GM12878 (cell line): ENCODE measurements around the gene CIAO2B. TPM values are rescaled to one million over a fixed set of nuclear protein-coding genes. Genes with fewer than 3 reads are reported as not detected.

ENCODE experiments used
- ATAC-seq: fragments of 200-7000 bp; cut with Tn5 transposase; 3 replicates; pipeline ENCODE4 v1.9.1; 2020; ENCODE audit warnings: mild to moderate bottlenecking, moderate library complexity
- BruUV-seq: library from RNA; stranded (reverse); fragments of 400-500 nt; replicated peaks from 2 replicates; lab custom pipeline; 2021; lab: Mats Ljungman, UMichigan
- CTCF ChIA-PET: fragments of 300-600 bp; sonication (Branson Sonifier 250); formaldehyde crosslinking; extraction: SDS; loops from one replicate; lab custom pipeline; 2021; ENCODE audit warnings: inconsistent platforms; lab: Yijun Ruan, JAX
- POLR2A ChIA-PET: fragments of 350-600 bp; formaldehyde crosslinking; extraction: SDS; loops from one replicate; lab custom pipeline; 2021; ENCODE audit warnings: inconsistent platforms; lab: Charles Lee
- RAD21 ChIA-PET: fragments of 300-600 bp; sonication (Branson Sonifier 250); formaldehyde crosslinking; loops from one replicate; lab custom pipeline; 2023; ENCODE audit warnings: antibody characterized with exemption; ENCODE audit not compliant: unreplicated experiment; lab: Charles Lee
- SMC1A ChIA-PET: fragments of 300-600 bp; sonication (Branson Sonifier 250); formaldehyde crosslinking; loops from one replicate; lab custom pipeline; 2023; ENCODE audit not compliant: unreplicated experiment, uncharacterized antibody; lab: Charles Lee
- DNase-seq: peaks from one replicate; pipeline ENCODE4 v3.0.0-alpha.2; 2011; ENCODE audit warnings: low read depth, low spot score
- FAIRE-seq: peaks from 3 replicates; lab custom pipeline; 2011; peaks lifted over from hg19 to GRCh38; lab: Jason Lieb, UNC
- H2AFZ ChIP-seq: 2 replicates; pipeline ENCODE4 v1.6.0; 2011; ENCODE audit warnings: low read depth, low read length, control low read depth; ENCODE audit not compliant: control insufficient read depth
- H3K27ac ChIP-seq: 2 replicates; pipeline ENCODE4 v1.5.1; 2011; ENCODE audit warnings: control low read depth; ENCODE audit not compliant: control insufficient read depth, insufficient read depth
- H3K27me3 ChIP-seq, 2 experiments: replicated peaks in 1 of 2; 2 replicates each; pipeline versions ENCODE4 v1.6.0 to v1.6.1; 2011; ENCODE audit warnings: low read length in 1 of 2; ENCODE audit not compliant: control insufficient read depth in 2 of 2, insufficient read depth in 2 of 2
- H3K36me3 ChIP-seq, 2 experiments: 2 replicates each; pipeline ENCODE4 v1.5.1; 2011; ENCODE audit warnings: low read length in 1 of 2; ENCODE audit not compliant: control insufficient read depth in 2 of 2, insufficient read depth in 2 of 2
- H3K4me1 ChIP-seq: 2 replicates; pipeline ENCODE4 v1.6.1; 2011; ENCODE audit warnings: mild to moderate bottlenecking, low read length, moderate library complexity, mixed read lengths; ENCODE audit not compliant: control insufficient read depth, insufficient read depth
- H3K4me2 ChIP-seq: 2 replicates; pipeline ENCODE4 v1.6.0; 2011; ENCODE audit warnings: control low read depth; ENCODE audit not compliant: control insufficient read depth, insufficient read depth
- H3K4me3 ChIP-seq: fragments of 200-600 bp; sonication (generic); 2 replicates; pipeline ENCODE4 v1.5.1; 2016
- H3K79me2 ChIP-seq: 2 replicates; pipeline ENCODE4 v1.6.0; 2011; ENCODE audit warnings: low read length; ENCODE audit not compliant: control insufficient read depth, insufficient read depth
- H3K9ac ChIP-seq: 2 replicates; pipeline ENCODE4 v1.8.0; 2011; ENCODE audit warnings: low read length, control low read depth, mixed read lengths; ENCODE audit not compliant: control insufficient read depth, insufficient read depth
- H3K9me3 ChIP-seq: replicated peaks from 3 replicates; pipeline ENCODE4 v1.5.1; 2011; ENCODE audit warnings: mild to moderate bottlenecking, low read length; ENCODE audit not compliant: control insufficient read depth, insufficient read depth
- H4K20me1 ChIP-seq: 2 replicates; pipeline ENCODE4 v1.6.0; 2011; ENCODE audit not compliant: control insufficient read depth, insufficient read depth
- ASH2L ChIP-seq: fragments of 300-600, 200-600 bp; sonication (generic); IDR thresholded peaks from 2 replicates; pipeline ENCODE4 v1.6.1; 2017; ENCODE audit warnings: low read depth, mild to moderate bottlenecking, borderline replicate concordance
- BHLHE40 ChIP-seq, 2 experiments: fragments of 450-650 bp in 1 of 2; IDR thresholded peaks; 2 replicates each; pipeline ENCODE4 v1.6.1; 2011 to 2017; ENCODE audit warnings: low read depth in 2 of 2, borderline replicate concordance in 1 of 2, improper control_type of control experiment in 1 of 2, low read length in 1 of 2, mild to moderate bottlenecking in 1 of 2
- BMI1 ChIP-seq: fragments of 450-650 bp; IDR thresholded peaks from 2 replicates; pipeline ENCODE4 v1.6.1; 2016; ENCODE audit warnings: mild to moderate bottlenecking, moderate library complexity, borderline replicate concordance
- CREM ChIP-seq: IDR thresholded peaks from 2 replicates; pipeline ENCODE4 v1.6.1; 2014; ENCODE audit warnings: antibody characterized with exemption, low read depth
- CTCF ChIP-seq, 3 experiments: IDR thresholded peaks in 2 of 3; conservative IDR thresholded peaks in 1 of 3; 2 replicates each; pipeline ENCODE4 v1.5.1; 2011; ENCODE audit warnings: low read depth in 3 of 3, low read length in 3 of 3, mild to moderate bottlenecking in 3 of 3, control low read depth in 2 of 3, moderate library complexity in 2 of 3, inconsistent platforms in 1 of 3, mixed read lengths in 1 of 3; ENCODE audit not compliant: control insufficient read depth in 2 of 3, insufficient read depth in 1 of 3; ENCODE audit errors: extremely low read depth in 1 of 3
- E2F4 ChIP-seq: IDR thresholded peaks from 2 replicates; pipeline ENCODE4 v1.6.1; 2012; ENCODE audit warnings: low read depth, low read length, improper control_type of control experiment
- LARP7 ChIP-seq: fragments of 450-650 bp; IDR thresholded peaks from 2 replicates; pipeline ENCODE4 v1.6.1; 2017; ENCODE audit warnings: mild to moderate bottlenecking
- NR2C1 ChIP-seq: fragments of 450-650 bp; IDR thresholded peaks from 2 replicates; pipeline ENCODE4 v1.6.1; 2017; ENCODE audit warnings: antibody characterized with exemption, mild to moderate bottlenecking, moderate library complexity
- NR2F1 ChIP-seq: fragments of 450-650 bp; conservative IDR thresholded peaks from 2 replicates; pipeline ENCODE4 v1.6.1; 2017; ENCODE audit warnings: mild to moderate bottlenecking
- RB1 ChIP-seq: fragments of 450-650 bp; formaldehyde crosslinking; IDR thresholded peaks from 2 replicates; pipeline ENCODE4 v1.6.1; 2017; ENCODE audit warnings: mild to moderate bottlenecking, borderline replicate concordance
- SMARCA5 ChIP-seq: fragments of 450-650 bp; IDR thresholded peaks from 2 replicates; pipeline ENCODE4 v1.6.1; 2017; ENCODE audit warnings: mild to moderate bottlenecking
- SPI1 ChIP-seq: IDR thresholded peaks from 2 replicates; pipeline ENCODE4 v1.6.1; 2011; ENCODE audit warnings: low read depth, mild to moderate bottlenecking, low read length, moderate library complexity, borderline replicate concordance; ENCODE audit not compliant: insufficient read depth
- TCF12 ChIP-seq: IDR thresholded peaks from 2 replicates; pipeline ENCODE4 v1.6.1; 2011; ENCODE audit warnings: low read depth, mild to moderate bottlenecking, low read length
- YY1 ChIP-seq: IDR thresholded peaks from 2 replicates; pipeline ENCODE4 v1.6.1; 2011; ENCODE audit warnings: low read depth, mild to moderate bottlenecking, low read length
- ZNF24 ChIP-seq: fragments of 450-650 bp; IDR thresholded peaks from 2 replicates; pipeline ENCODE4 v1.6.1; 2017; ENCODE audit warnings: antibody characterized with exemption, mild to moderate bottlenecking
- ZNF384 ChIP-seq: IDR thresholded peaks from 2 replicates; pipeline ENCODE4 v1.6.1; 2012; ENCODE audit warnings: low read depth, mild to moderate bottlenecking, low read length, improper control_type of control experiment, borderline replicate concordance
- ZZZ3 ChIP-seq: IDR thresholded peaks from 2 replicates; pipeline ENCODE4 v1.6.1; 2011; ENCODE audit warnings: low read depth; ENCODE audit not compliant: control insufficient read depth, insufficient read length
- WGBS: methylation state at CpG from one replicate; pipeline ENCODE4 v1.1.6; 2016; ENCODE audit warnings: low lambda C conversion rate; ENCODE audit not compliant: insufficient replicate concordance, insufficient coverage; ENCODE audit errors: missing lambda C conversion rate; 5-methylcytosine and 5-hydroxymethylcytosine counted together
- in situ Hi-C: fragments of 300-500 bp; cut with MboI; formaldehyde crosslinking; loops from 9 replicates; pipeline ENCODE4 v1.14.3; 2018; ENCODE audit warnings: mixed read lengths
- intact Hi-C: fragments of 100-400 bp; cut with micrococcal nuclease; formaldehyde crosslinking; loops from one replicate; pipeline ENCODE4 v1.14.2; 2022; ENCODE audit not compliant: unreplicated experiment
- polyA plus RNA-seq, 11 experiments: library from polyadenylated mRNA; depleted of rRNA in 4 of 11; unstranded in 6 of 11; stranded (reverse) in 5 of 11; fragments of >200 nt; fragmentation: Nextera tagmentation in 4 of 11; fragmentation: Illumina TruSeq in 1 of 11; extraction: Ambion mirVana in 4 of 11; extraction: Trizol in 1 of 11; gene quantifications; 1 replicate in 1 of 11; 2 replicates in 10 of 11; pipeline versions ENCODE4 v1.2.1 to v1.2.3, GENCODE V29; 2011 to 2016; ENCODE audit warnings: inconsistent platforms in 2 of 11, missing spikeins in 2 of 11, low read depth in 1 of 11
- total RNA-seq, 4 experiments: library from RNA; depleted of rRNA in 3 of 4; stranded (reverse); fragments of >200 nt in 3 of 4; fragmentation: Illumina TruSeq in 1 of 4; extraction: Trizol in 1 of 4; gene quantifications; 2 replicates each; pipeline versions ENCODE4 v1.2.1 to v1.2.3, GENCODE V29; 2013 to 2021
- TF ChIP-seq, protein P1 (sequence below): fragments of 450-650 bp; conservative IDR thresholded peaks from 2 replicates; pipeline ENCODE4 v1.6.1; 2017; ENCODE audit warnings: mild to moderate bottlenecking, moderate library complexity

Gene CIAO2B
- total and polyA plus RNA-seq, 10 of the 15 experiments (the other 5 are each of a cell fraction or from before 2014, with no cell fraction given) = 76.4 to 241 (median 138) TPM

- RAD21 ChIA-PET = no interaction called here
- WGBS = 14% methylated on average over 68 of the region's 72 CpGs
- no peak for DNase-seq
- SMC1A ChIA-PET = no interaction called here
- no peaks in the 10 kb centered on the region for H3K36me3 ChIP-seq
- H3K9me3 ChIP-seq = no peaks in the 10 kb centered on the region
- H3K9ac ChIP-seq = no peak overlapping the region
- H2AFZ ChIP-seq = no peak overlapping the region
- H4K20me1 ChIP-seq = no peaks in the 10 kb centered on the region
- no peaks in the 10 kb centered on the region; a peak in 3 of 4 replicates for H3K27me3 ChIP-seq
- H3K4me2 ChIP-seq = peak overlapping the region; percentile 79
- in situ Hi-C loops (no loop called here), intact Hi-C loops (loop anchor here (5.0 kb wide), 1 partner anchor 172 kb away; the partner anchor contains the start of gene DYNC1LI2)
- BruUV-seq = TSS peak; percentile 46
- CTCF ChIA-PET = interaction anchor here (0.5 to 6.7 kb wide), 4 partner anchors 31 to 173 kb away, joined by 3 to 77 read pairs (median 5); partner anchors contain the start of gene NAE1
- no peaks in the 10 kb centered on the region for H3K79me2 ChIP-seq
- FAIRE-seq = no peak
- POLR2A ChIA-PET = no interaction called here
- ATAC-seq = peak; percentile 72
- H3K4me1 ChIP-seq = peaks cover 29% of the 10 kb centered on the region
- peak overlapping the region; percentile 53 for H3K4me3 ChIP-seq
- no peak overlapping the region for H3K27ac ChIP-seq
- TF ChIP-seq TCF12 (0 out of 2 replicates have a peak, but pooled peaks have one; percentile 14), ASH2L (no peak), RB1 (0 out of 2 replicates have a peak, but pooled peaks have one; percentile 43), ZZZ3 (no peak), YY1 (peak; percentile 32; the same call in 1 of the 2 replicates), E2F4 (no peak), CREM (no peak), ZNF24 (no peak), SMARCA5 (0 out of 2 replicates have a peak, but pooled peaks have one; percentile 73), SPI1 (no peak), LARP7 (peak; percentile 66), CTCF (IDR thresholded peaks at IDR 0.05 in 2 of 3, conservative IDR thresholded peaks at IDR 0.05 in 1 of 3; ENCODE audit: control insufficient read depth in 2 of 3, extremely low read depth in 1 of 3, insufficient read depth in 1 of 3, low read depth in 3 of 3, low read length in 3 of 3) (peak; percentile 33 to 45 (median 34); a peak in 5 of 6 replicates), NR2C1 (0 out of 2 replicates have a peak, but pooled peaks have one; percentile 28), BHLHE40 (IDR thresholded peaks at IDR 0.05; ENCODE audit: borderline replicate concordance in 1 of 2, low read depth in 2 of 2, low read length in 1 of 2) (peak in 1 of 2 experiments; percentile 56; a peak in 2 of 4 replicates), NR2F1 (peak; percentile 87), BMI1 (no peak), ZNF384 (no peak)
- TF ChIP-seq, protein P1, sequence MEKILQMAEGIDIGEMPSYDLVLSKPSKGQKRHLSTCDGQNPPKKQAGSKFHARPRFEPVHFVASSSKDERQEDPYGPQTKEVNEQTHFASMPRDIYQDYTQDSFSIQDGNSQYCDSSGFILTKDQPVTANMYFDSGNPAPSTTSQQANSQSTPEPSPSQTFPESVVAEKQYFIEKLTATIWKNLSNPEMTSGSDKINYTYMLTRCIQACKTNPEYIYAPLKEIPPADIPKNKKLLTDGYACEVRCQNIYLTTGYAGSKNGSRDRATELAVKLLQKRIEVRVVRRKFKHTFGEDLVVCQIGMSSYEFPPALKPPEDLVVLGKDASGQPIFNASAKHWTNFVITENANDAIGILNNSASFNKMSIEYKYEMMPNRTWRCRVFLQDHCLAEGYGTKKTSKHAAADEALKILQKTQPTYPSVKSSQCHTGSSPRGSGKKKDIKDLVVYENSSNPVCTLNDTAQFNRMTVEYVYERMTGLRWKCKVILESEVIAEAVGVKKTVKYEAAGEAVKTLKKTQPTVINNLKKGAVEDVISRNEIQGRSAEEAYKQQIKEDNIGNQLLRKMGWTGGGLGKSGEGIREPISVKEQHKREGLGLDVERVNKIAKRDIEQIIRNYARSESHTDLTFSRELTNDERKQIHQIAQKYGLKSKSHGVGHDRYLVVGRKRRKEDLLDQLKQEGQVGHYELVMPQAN = 0 out of 2 replicates have a peak, but pooled peaks have one; percentile 39
These were observed 9.5 kb downstream of the CIAO2B start for GRCh38 chr16:66924527-66925321.
